Measurements from ENCODE around the gene FFAR1.

- TF ChIP-seq CTCF (optimal IDR thresholded peaks at IDR 0.05 in 1 of 3, IDR thresholded peaks at IDR 0.05 in 1 of 3, conservative IDR thresholded peaks at IDR 0.05 in 1 of 3; ENCODE audit: extremely low read depth in 1 of 3, insufficient read depth in 2 of 3, low read length in 3 of 3) = no peak
- no peak for TF ChIP-seq EZH2 (IDR thresholded peaks at IDR 0.05; ENCODE audit: low read length)
Measured at GRCh38 chr19:35368378-35368777, 20.7 kb downstream of the FFAR1 start.

All from keratinocyte (primary cell).